OCI-LY1 (cell line): ENCODE results near the gene APH1B.

Experiments
- H2AFZ ChIP-seq: fragments of 200-600 bp; sonication (generic), shearing (Covaris generic); 2 replicates; pipeline ENCODE4 v1.6.0; 2014; ENCODE audit warnings: antibody characterized with exemption, mild to moderate bottlenecking, low read length
- H3F3A ChIP-seq: fragments of 200-600 bp; sonication (generic), shearing (Covaris generic); 2 replicates; pipeline ENCODE4 v1.6.0; 2014; ENCODE audit warnings: mild to moderate bottlenecking, antibody characterized with exemption, low read length, moderate library complexity; ENCODE audit not compliant: insufficient read depth
- H3K27ac ChIP-seq: fragments of 200-600 bp; sonication (generic); 2 replicates; pipeline ENCODE4 v1.5.1; 2014; ENCODE audit warnings: low read length, mixed run types, mild to moderate bottlenecking, low read depth; ENCODE audit not compliant: poor library complexity, severe bottlenecking
- H3K27me3 ChIP-seq: fragments of 200-600 bp; sonication (generic); 2 replicates; pipeline ENCODE4 v1.6.0; 2014; ENCODE audit warnings: antibody characterized with exemption, mild to moderate bottlenecking, low read length, moderate library complexity; ENCODE audit not compliant: insufficient read depth
- H3K36me3 ChIP-seq: fragments of 200-600 bp; sonication (generic); 2 replicates; pipeline ENCODE4 v1.6.1; 2014; ENCODE audit warnings: mild to moderate bottlenecking, antibody characterized with exemption, low read length, moderate library complexity, mixed read lengths; ENCODE audit not compliant: insufficient read depth
- H3K4me1 ChIP-seq: fragments of 200-600 bp; sonication (generic); 2 replicates; pipeline ENCODE4 v1.5.1; 2014; ENCODE audit warnings: mild to moderate bottlenecking, low read length, moderate library complexity; ENCODE audit not compliant: insufficient read depth, severe bottlenecking
- H3K4me2 ChIP-seq: fragments of 200-600 bp; sonication (generic), shearing (Covaris generic); 2 replicates; pipeline ENCODE4 v1.6.1; 2014; ENCODE audit warnings: low read length
- H3K4me3 ChIP-seq: fragments of 200-600 bp; sonication (generic); 2 replicates; pipeline ENCODE4 v1.5.1; 2014; ENCODE audit warnings: low read length, low read depth, mild to moderate bottlenecking, mixed read lengths; ENCODE audit not compliant: poor library complexity, severe bottlenecking
- H3K79me2 ChIP-seq: fragments of 200-600 bp; shearing (Covaris generic); 2 replicates; pipeline ENCODE4 v1.6.1; 2016; ENCODE audit warnings: mixed run types, low read length, mixed read lengths; ENCODE audit not compliant: insufficient read depth
- H3K9ac ChIP-seq: fragments of 200-600 bp; sonication (generic), shearing (Covaris generic); 2 replicates; pipeline ENCODE4 v1.6.1; 2014; ENCODE audit warnings: mild to moderate bottlenecking, low read length, mixed read lengths
- H3K9me2 ChIP-seq: fragments of 200-600 bp; sonication (generic), shearing (Covaris generic); 2 replicates; pipeline ENCODE4 v1.6.1; 2014; ENCODE audit warnings: low read depth, mild to moderate bottlenecking, low read length, mixed read lengths
- H3K9me3 ChIP-seq: fragments of 200-600 bp; shearing (Covaris generic); 2 replicates; pipeline ENCODE4 v1.6.1; 2014; ENCODE audit warnings: low read length, mixed read lengths
- H4K20me1 ChIP-seq: fragments of 200-600 bp; sonication (generic), shearing (Covaris generic); 2 replicates; pipeline ENCODE4 v1.6.0; 2016; ENCODE audit warnings: mild to moderate bottlenecking, low read length; ENCODE audit not compliant: insufficient read depth
- EZH2 ChIP-seq: fragments of 200-600 bp; sonication (generic), shearing (Covaris generic); IDR thresholded peaks from 2 replicates; pipeline ENCODE4 v1.8.0; 2017; ENCODE audit warnings: borderline replicate concordance, mixed run types, mild to moderate bottlenecking, antibody characterized with exemption, low read length, moderate library complexity, mixed read lengths
- TF ChIP-seq, protein P1 (sequence below): fragments of 200-600 bp; sonication (generic), shearing (Covaris generic); IDR thresholded peaks from 2 replicates; pipeline ENCODE4 v1.5.1; 2017; ENCODE audit warnings: mild to moderate bottlenecking, antibody characterized with exemption, low read length, moderate library complexity, mixed read lengths

Gene APH1B

DNA sequence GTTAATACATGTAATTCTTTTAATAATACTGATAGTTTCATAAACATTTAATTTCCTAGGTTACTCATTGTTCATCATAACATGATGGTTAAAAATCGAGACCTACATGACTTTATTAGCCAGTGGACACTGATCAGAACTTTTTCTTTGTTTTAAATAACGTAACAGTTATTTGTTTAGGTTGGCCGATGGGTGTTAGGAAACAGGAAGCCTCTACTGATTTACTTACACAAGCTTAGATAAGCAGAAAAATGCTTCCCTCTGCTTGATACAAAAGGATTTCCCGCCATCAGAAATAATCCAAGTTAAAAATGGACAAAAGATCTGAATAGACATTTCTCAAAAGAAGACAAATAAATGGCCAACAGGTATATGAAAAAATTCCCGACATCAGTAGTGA is 16.6 kb upstream of the APH1B start:
- TF ChIP-seq, protein P1, sequence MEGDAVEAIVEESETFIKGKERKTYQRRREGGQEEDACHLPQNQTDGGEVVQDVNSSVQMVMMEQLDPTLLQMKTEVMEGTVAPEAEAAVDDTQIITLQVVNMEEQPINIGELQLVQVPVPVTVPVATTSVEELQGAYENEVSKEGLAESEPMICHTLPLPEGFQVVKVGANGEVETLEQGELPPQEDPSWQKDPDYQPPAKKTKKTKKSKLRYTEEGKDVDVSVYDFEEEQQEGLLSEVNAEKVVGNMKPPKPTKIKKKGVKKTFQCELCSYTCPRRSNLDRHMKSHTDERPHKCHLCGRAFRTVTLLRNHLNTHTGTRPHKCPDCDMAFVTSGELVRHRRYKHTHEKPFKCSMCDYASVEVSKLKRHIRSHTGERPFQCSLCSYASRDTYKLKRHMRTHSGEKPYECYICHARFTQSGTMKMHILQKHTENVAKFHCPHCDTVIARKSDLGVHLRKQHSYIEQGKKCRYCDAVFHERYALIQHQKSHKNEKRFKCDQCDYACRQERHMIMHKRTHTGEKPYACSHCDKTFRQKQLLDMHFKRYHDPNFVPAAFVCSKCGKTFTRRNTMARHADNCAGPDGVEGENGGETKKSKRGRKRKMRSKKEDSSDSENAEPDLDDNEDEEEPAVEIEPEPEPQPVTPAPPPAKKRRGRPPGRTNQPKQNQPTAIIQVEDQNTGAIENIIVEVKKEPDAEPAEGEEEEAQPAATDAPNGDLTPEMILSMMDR: no peak
- no peak for TF ChIP-seq EZH2
- H3F3A ChIP-seq: no peaks in the 10 kb centered on the region
- H2AFZ ChIP-seq: no peak overlapping the region
- no peaks in the 10 kb centered on the region for H3K79me2 ChIP-seq
- no peak overlapping the region for H3K27ac ChIP-seq
- no peak overlapping the region for H3K9ac ChIP-seq
- no peaks in the 10 kb centered on the region for H3K9me3 ChIP-seq
- no peak overlapping the region for H3K4me2 ChIP-seq
- no peaks in the 10 kb centered on the region for H3K27me3 ChIP-seq
- no peaks in the 10 kb centered on the region for H4K20me1 ChIP-seq
- H3K9me2 ChIP-seq: no peaks in the 10 kb centered on the region
- no peaks in the 10 kb centered on the region for H3K4me1 ChIP-seq
- no peak overlapping the region for H3K4me3 ChIP-seq
- H3K36me3 ChIP-seq: peaks cover 56% of the 10 kb centered on the region

DNA sequence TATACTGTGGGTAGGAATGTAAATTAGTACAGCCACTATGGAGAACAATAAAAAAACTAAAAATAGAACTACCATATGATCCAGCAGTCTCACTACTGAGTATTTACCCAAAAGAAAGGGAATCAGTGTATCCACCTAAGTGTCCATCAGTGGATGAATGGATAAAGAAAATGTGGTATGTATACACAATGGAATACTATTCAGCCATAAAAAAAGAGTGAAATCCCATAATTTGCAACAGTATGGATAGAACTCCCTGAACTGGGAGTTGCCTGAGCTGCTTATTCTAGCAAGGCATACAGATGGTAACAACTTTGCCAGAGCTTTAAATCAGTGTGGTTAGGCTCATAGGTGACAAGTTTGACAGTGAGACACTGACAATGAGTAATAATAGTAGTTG is 16.1 kb upstream of the APH1B start:
- H3K27me3 ChIP-seq: no peaks in the 10 kb centered on the region
- H3K9me2 ChIP-seq: no peaks in the 10 kb centered on the region
- no peak overlapping the region for H3K4me2 ChIP-seq
- no peak overlapping the region for H3K9ac ChIP-seq
- TF ChIP-seq, protein P1: no peak
- TF ChIP-seq EZH2: no peak
- H3K4me1 ChIP-seq: no peaks in the 10 kb centered on the region
- no peak overlapping the region for H2AFZ ChIP-seq
- H3K79me2 ChIP-seq: no peaks in the 10 kb centered on the region
- H3K9me3 ChIP-seq: no peaks in the 10 kb centered on the region
- H4K20me1 ChIP-seq: no peaks in the 10 kb centered on the region
- H3K4me3 ChIP-seq: no peak overlapping the region
- H3K36me3 ChIP-seq: peaks cover 56% of the 10 kb centered on the region
- no peaks in the 10 kb centered on the region for H3F3A ChIP-seq
- no peak overlapping the region for H3K27ac ChIP-seq

DNA sequence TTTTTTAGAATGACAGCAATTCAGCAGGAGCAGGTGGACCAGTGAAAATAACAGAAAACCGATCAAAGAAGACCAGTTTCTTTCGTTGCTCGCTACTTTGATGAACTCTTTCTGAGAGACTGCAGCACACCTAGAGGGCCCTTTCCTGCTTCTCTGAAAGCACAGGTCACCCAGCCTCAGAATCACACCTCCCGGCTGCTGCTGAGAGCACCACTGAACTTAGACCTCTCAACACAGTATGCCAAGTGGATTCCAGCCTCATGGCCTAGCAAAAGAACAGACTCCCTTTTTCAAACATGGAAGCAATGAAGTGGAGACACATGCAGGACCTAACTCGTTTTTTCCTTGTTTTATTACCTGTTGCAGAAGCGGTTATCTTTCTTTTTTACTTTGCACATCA is 13.9 kb upstream of the APH1B start:
- H3K27me3 ChIP-seq: no peaks in the 10 kb centered on the region
- H3K79me2 ChIP-seq: no peaks in the 10 kb centered on the region
- no peak overlapping the region for H3K9ac ChIP-seq
- H3K4me3 ChIP-seq: no peak overlapping the region
- peaks cover 49% of the 10 kb centered on the region for H3K36me3 ChIP-seq
- no peaks in the 10 kb centered on the region for H4K20me1 ChIP-seq
- H2AFZ ChIP-seq: no peak overlapping the region
- H3K27ac ChIP-seq: no peak overlapping the region
- H3K4me1 ChIP-seq: no peaks in the 10 kb centered on the region
- no peaks in the 10 kb centered on the region for H3K9me2 ChIP-seq
- H3F3A ChIP-seq: no peaks in the 10 kb centered on the region
- no peak overlapping the region for H3K4me2 ChIP-seq
- H3K9me3 ChIP-seq: no peaks in the 10 kb centered on the region
- no peak for TF ChIP-seq EZH2
- TF ChIP-seq, protein P1: no peak
